ENCODE measurements around the gene CPED1.

CPED1 gene

DNA sequence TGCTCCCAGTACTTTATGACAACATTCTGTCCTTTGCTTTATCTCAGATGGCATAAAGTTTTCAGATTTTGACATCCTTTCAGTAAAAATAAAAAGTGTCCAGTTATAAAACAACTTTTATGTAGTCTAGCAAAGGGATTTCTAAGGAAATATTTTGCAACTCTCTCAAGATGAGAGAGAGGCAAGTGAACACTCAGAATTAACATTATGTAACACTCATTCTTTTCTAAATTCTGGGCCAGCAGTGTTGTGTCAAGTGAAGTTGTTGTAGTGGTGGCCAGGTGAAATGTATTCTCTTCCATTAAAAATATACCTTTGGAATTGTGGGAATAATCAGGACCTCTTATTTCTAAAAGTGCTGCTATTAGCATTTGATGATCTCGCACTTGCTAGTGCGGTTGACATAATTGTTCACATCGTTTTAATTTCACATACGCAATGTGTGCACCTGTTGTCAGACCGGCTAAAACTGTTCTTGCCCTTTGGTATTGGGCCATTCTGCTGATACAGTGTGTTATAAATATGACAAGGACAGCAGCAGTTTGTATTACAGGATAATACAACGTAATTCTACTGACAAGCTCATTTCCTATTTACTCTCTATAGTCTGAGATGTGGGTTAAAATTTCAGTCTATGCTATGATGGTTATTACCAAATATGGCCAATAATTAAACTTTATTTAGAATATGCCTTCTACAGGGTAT is 23.8 kb downstream of the CPED1 start:
- H3K27ac ChIP-seq, result no peak overlapping the region
- TF ChIP-seq ZFX (IDR thresholded peaks at IDR 0.05), result no peak
- TF ChIP-seq, protein P1, sequence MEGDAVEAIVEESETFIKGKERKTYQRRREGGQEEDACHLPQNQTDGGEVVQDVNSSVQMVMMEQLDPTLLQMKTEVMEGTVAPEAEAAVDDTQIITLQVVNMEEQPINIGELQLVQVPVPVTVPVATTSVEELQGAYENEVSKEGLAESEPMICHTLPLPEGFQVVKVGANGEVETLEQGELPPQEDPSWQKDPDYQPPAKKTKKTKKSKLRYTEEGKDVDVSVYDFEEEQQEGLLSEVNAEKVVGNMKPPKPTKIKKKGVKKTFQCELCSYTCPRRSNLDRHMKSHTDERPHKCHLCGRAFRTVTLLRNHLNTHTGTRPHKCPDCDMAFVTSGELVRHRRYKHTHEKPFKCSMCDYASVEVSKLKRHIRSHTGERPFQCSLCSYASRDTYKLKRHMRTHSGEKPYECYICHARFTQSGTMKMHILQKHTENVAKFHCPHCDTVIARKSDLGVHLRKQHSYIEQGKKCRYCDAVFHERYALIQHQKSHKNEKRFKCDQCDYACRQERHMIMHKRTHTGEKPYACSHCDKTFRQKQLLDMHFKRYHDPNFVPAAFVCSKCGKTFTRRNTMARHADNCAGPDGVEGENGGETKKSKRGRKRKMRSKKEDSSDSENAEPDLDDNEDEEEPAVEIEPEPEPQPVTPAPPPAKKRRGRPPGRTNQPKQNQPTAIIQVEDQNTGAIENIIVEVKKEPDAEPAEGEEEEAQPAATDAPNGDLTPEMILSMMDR (conservative IDR thresholded peaks at IDR 0.05), result no peak

GRCh38 chr7:121012919-121013318 is 24.4 kb downstream of the CPED1 start:
- no peak overlapping the region for H3K27ac ChIP-seq
- TF ChIP-seq ZFX (IDR thresholded peaks at IDR 0.05), result no peak

DNA sequence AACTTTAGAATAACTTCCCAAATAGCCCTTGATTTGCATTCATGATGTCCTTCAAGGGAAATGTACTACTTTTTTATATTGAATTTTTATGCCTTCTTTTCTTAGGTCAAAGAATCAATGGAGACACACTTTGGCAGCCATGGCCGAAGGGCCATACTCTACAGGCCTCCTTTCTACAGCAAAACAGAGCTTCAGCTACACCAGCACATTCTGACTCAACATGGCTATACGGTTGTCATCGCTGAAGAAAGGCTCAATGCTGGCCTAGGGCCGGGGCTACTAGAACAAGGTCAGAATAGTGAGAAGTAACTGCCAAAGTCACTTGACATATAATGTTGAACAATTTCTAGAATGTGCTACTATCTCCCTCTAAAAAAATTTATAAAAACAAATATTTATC is 27.0 kb downstream of the CPED1 start:
- TF ChIP-seq ZFX (IDR thresholded peaks at IDR 0.05), result no peak
- TF ChIP-seq, protein P1 (conservative IDR thresholded peaks at IDR 0.05), result no peak
- no peak overlapping the region for H3K27ac ChIP-seq

GRCh38 chr7:121016966-121017365 is 28.5 kb downstream of the CPED1 start:
- TF ChIP-seq ZFX (IDR thresholded peaks at IDR 0.05), result no peak
- TF ChIP-seq, protein P1 (conservative IDR thresholded peaks at IDR 0.05), result no peak
- no peak overlapping the region for H3K27ac ChIP-seq

GRCh38 chr7:121017586-121017985 is 29.1 kb downstream of the CPED1 start:
- H3K27ac ChIP-seq, result no peak overlapping the region
- no peak for TF ChIP-seq ZFX (IDR thresholded peaks at IDR 0.05)
- TF ChIP-seq, protein P1 (conservative IDR thresholded peaks at IDR 0.05), result no peak

GRCh38 chr7:121019018-121019417 is 30.5 kb downstream of the CPED1 start:
- TF ChIP-seq, protein P1 (conservative IDR thresholded peaks at IDR 0.05), result no peak
- no peak for TF ChIP-seq ZFX (IDR thresholded peaks at IDR 0.05)

GRCh38 chr7:121020249-121020988 is 31.9 kb downstream of the CPED1 start:
- TF ChIP-seq ZFX (IDR thresholded peaks at IDR 0.05), result no peak
- TF ChIP-seq, protein P1 (conservative IDR thresholded peaks at IDR 0.05), result no peak
- H3K27ac ChIP-seq, result no peak overlapping the region

More at GRCh38 chr7:121019018-121019417, 30.5 kb downstream of the CPED1 start:
- H3K27ac ChIP-seq, result no peak overlapping the region

Measured in C4-2B (cell line).